DOHH2 (cell line): ENCODE measurements around the gene RBMS3.

Experiments used
- H3F3A ChIP-seq: fragments of 200-600 bp; sonication (generic), shearing (Covaris generic); 2 replicates; pipeline ENCODE4 v1.6.0; 2016; ENCODE audit warnings: antibody characterized with exemption, mild to moderate bottlenecking; ENCODE audit not compliant: control insufficient read depth, insufficient read depth
- H3K27ac ChIP-seq: fragments of 200-600 bp; sonication (generic); 2 replicates; pipeline ENCODE4 v1.5.1; 2014; ENCODE audit warnings: low read depth, mild to moderate bottlenecking, low read length, moderate library complexity
- H3K27me3 ChIP-seq: fragments of 200-600 bp; sonication (generic); 2 replicates; pipeline ENCODE4 v1.6.1; 2014; ENCODE audit warnings: mild to moderate bottlenecking, low read length, mixed read lengths; ENCODE audit not compliant: control insufficient read depth
- H3K36me3 ChIP-seq: fragments of 200-600 bp; sonication (generic); 2 replicates; pipeline ENCODE4 v1.6.1; 2014; ENCODE audit warnings: mild to moderate bottlenecking, low read length, moderate library complexity, mixed read lengths; ENCODE audit not compliant: control insufficient read depth
- H3K4me1 ChIP-seq: fragments of 200-600 bp; sonication (generic); 2 replicates; pipeline ENCODE4 v1.6.1; 2014; ENCODE audit warnings: mild to moderate bottlenecking, low read length, mixed read lengths; ENCODE audit not compliant: control insufficient read depth
- H3K4me2 ChIP-seq: fragments of 200-600 bp; sonication (generic); 2 replicates; pipeline ENCODE4 v1.6.0; 2014; ENCODE audit warnings: mild to moderate bottlenecking, low read length, moderate library complexity
- H3K4me3 ChIP-seq: fragments of 200-600 bp; sonication (generic); 2 replicates; pipeline ENCODE4 v1.5.1; 2014; ENCODE audit warnings: mild to moderate bottlenecking, low read length, mixed read lengths
- H3K79me2 ChIP-seq: fragments of 200-600 bp; sonication (generic); 2 replicates; pipeline ENCODE4 v1.6.1; 2014; ENCODE audit warnings: mild to moderate bottlenecking, low read length, mixed read lengths; ENCODE audit not compliant: control insufficient read depth
- H3K9me2 ChIP-seq: fragments of 200-600 bp; sonication (generic); replicated peaks from 2 replicates; pipeline ENCODE4 v1.6.1; 2014; ENCODE audit warnings: mild to moderate bottlenecking, low read length, mixed read lengths; ENCODE audit not compliant: control insufficient read depth
- H3K9me3 ChIP-seq: fragments of 200-600 bp; sonication (generic); 2 replicates; pipeline ENCODE4 v1.6.1; 2014; ENCODE audit warnings: antibody characterized with exemption, low read length, mixed read lengths; ENCODE audit not compliant: control insufficient read depth, insufficient read depth
- H4K20me1 ChIP-seq: fragments of 200-600 bp; sonication (generic); 2 replicates; pipeline ENCODE4 v1.6.0; 2014; ENCODE audit warnings: low read depth, mild to moderate bottlenecking, antibody characterized with exemption, low read length, moderate library complexity; ENCODE audit not compliant: control insufficient read depth, insufficient read depth
- EZH2phosphoT487 ChIP-seq: fragments of 200-600 bp; sonication (generic); IDR thresholded peaks from 2 replicates; pipeline ENCODE4 v1.6.1; 2017; ENCODE audit warnings: borderline replicate concordance, mild to moderate bottlenecking, antibody characterized with exemption, low read length, moderate library complexity, mixed read lengths
- TF ChIP-seq, protein P1 (sequence below): fragments of 200-600 bp; sonication (generic); IDR thresholded peaks from one replicate; pipeline ENCODE4 v1.5.1; 2014; ENCODE audit warnings: antibody characterized with exemption, mild to moderate bottlenecking, low read depth, low read length; ENCODE audit not compliant: poor library complexity, severe bottlenecking

The RBMS3 gene

DNA sequence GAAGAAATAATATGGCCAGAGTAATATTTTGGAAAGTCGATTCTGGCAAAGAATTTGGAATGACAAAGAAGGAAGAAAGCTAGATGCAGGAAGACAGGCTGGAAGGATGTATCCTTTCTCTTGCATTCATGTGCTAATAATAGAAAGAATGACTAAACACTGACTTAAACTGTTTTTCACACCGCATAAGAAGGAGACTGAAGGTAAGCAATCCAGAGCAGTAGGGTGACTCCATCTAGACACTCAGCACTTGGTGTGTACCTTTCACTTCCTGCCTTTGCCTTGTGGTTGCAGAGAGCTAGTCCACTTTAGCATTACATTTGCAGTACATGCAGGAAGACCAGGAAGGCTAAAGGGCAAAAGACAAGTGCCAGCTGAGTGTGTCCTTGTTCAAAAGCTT lies 234.6 kb downstream of the RBMS3 start:
- Histone ChIP-seq H3K27ac (no peak overlapping the region), H3K4me2 (peak overlapping the region; percentile 20; the same call in 1 of the 2 replicates)

DNA sequence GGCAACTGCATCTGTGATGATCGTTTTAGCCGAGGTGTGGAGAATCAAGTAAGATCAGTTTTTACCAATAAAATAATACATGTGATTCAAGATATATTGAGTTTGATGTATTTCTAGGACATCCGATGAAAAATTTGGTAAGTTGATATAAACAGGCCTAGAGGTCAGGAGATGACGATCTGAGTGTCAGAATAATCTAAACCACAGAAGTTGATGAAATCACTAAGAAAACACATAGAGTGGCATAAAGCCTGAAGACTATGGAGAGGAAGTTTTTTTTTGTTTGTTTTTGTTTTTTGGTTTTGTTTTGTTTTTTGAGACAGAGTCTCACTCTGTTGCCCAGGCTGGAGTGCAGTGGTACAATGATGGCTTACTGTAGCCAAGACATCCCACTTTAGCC lies 235.3 kb downstream of the RBMS3 start:
- Histone ChIP-seq H3F3A (no peaks in the 10 kb centered on the region), H4K20me1 (no peaks in the 10 kb centered on the region), H3K4me3 (no peak overlapping the region), H3K27ac (no peak overlapping the region), H3K9me2 (no peaks in the 10 kb centered on the region), H3K4me2 (no peak overlapping the region), H3K27me3 (no peaks in the 10 kb centered on the region; the same call in 1 of the 2 replicates), H3K36me3 (no peaks in the 10 kb centered on the region), H3K4me1 (peaks cover 16% of the 10 kb centered on the region), H3K9me3 (no peaks in the 10 kb centered on the region), H3K79me2 (no peaks in the 10 kb centered on the region)
- TF ChIP-seq, protein P1, sequence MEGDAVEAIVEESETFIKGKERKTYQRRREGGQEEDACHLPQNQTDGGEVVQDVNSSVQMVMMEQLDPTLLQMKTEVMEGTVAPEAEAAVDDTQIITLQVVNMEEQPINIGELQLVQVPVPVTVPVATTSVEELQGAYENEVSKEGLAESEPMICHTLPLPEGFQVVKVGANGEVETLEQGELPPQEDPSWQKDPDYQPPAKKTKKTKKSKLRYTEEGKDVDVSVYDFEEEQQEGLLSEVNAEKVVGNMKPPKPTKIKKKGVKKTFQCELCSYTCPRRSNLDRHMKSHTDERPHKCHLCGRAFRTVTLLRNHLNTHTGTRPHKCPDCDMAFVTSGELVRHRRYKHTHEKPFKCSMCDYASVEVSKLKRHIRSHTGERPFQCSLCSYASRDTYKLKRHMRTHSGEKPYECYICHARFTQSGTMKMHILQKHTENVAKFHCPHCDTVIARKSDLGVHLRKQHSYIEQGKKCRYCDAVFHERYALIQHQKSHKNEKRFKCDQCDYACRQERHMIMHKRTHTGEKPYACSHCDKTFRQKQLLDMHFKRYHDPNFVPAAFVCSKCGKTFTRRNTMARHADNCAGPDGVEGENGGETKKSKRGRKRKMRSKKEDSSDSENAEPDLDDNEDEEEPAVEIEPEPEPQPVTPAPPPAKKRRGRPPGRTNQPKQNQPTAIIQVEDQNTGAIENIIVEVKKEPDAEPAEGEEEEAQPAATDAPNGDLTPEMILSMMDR: no peak
- TF ChIP-seq EZH2phosphoT487: no peak

More for the DNA sequence above, 234.6 kb downstream of the RBMS3 start:
- TF ChIP-seq, protein P1: no peak
- TF ChIP-seq EZH2phosphoT487: no peak
- Histone ChIP-seq H3K79me2 (no peaks in the 10 kb centered on the region), H4K20me1 (no peaks in the 10 kb centered on the region), H3K27me3 (no peaks in the 10 kb centered on the region; the same call in 1 of the 2 replicates), H3K9me3 (no peaks in the 10 kb centered on the region), H3F3A (no peaks in the 10 kb centered on the region), H3K36me3 (no peaks in the 10 kb centered on the region), H3K4me3 (no peak overlapping the region), H3K4me1 (peaks cover 16% of the 10 kb centered on the region), H3K9me2 (no peaks in the 10 kb centered on the region)

DNA sequence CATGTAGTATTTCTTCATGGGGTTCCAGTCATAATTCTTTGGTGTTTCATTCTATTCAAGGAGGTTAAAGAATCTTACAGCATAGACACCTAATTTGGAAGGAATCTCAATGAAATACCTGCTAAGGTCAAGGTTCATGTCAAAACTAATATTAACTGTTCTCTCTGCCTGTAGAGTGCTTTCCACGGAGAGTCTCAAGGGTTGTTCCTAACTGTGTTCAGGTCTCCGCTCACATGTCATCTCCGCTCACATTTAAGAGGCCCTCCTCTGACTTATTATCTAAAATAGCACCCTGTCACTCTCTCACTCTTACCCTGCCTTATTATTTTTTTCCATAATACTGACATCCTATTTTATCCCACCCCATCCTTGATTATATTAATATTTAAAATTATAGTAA lies 239.9 kb downstream of the RBMS3 start:
- TF ChIP-seq, protein P1: no peak
- no peak overlapping the region for H3K27ac ChIP-seq
- H3K4me1 ChIP-seq: no peaks in the 10 kb centered on the region
- H3F3A ChIP-seq: no peaks in the 10 kb centered on the region
- H3K4me2 ChIP-seq: no peak overlapping the region
- H3K9me3 ChIP-seq: no peaks in the 10 kb centered on the region
- no peaks in the 10 kb centered on the region for H3K36me3 ChIP-seq
- H3K27me3 ChIP-seq: no peaks in the 10 kb centered on the region
- H3K4me3 ChIP-seq: no peak overlapping the region
- no peaks in the 10 kb centered on the region for H3K9me2 ChIP-seq
- no peaks in the 10 kb centered on the region for H3K79me2 ChIP-seq
- H4K20me1 ChIP-seq: no peaks in the 10 kb centered on the region

DNA sequence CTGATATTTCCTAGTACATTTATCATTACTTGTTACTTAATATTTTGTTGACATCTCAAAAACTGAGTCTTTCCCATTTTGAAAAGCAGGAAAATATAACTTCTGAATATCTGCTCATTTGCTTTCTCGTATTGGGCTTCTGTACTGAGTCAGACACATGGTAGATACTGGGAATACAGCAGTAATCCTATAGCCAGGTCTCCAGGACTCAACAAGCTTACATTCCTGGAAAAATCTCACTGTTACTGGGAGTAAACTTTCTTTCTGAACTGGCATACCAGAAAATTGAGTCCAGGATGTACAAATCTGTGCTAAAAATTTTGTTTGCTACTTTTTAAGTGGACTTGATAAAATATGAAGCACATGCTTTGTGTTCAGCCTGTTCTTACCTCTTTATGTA lies 240.4 kb downstream of the RBMS3 start:
- Histone ChIP-seq H3K4me1 (no peaks in the 10 kb centered on the region), H3K27ac (no peak overlapping the region), H3K9me2 (no peaks in the 10 kb centered on the region), H3K27me3 (no peaks in the 10 kb centered on the region), H3K4me3 (no peak overlapping the region), H3K9me3 (no peaks in the 10 kb centered on the region), H3F3A (no peaks in the 10 kb centered on the region), H3K4me2 (no peak overlapping the region), H3K79me2 (no peaks in the 10 kb centered on the region), H3K36me3 (no peaks in the 10 kb centered on the region), H4K20me1 (no peaks in the 10 kb centered on the region)
- no peak for TF ChIP-seq EZH2phosphoT487
- TF ChIP-seq, protein P1: no peak
